ENCODE data around the gene ADM5. TPM values are rescaled to one million over a fixed set of nuclear protein-coding genes. Genes with fewer than 3 reads are reported as not detected.

Gene ADM5
- polyA plus RNA-seq, 4 donors: 0.74 to 2.1 (median 1.1) TPM

Other genes starting within 250 kb of the ADM5 start
- gene SLC17A7, start 248.1 kb upstream of the ADM5 start, polyA plus RNA-seq (ENCODE audit: insufficient read length in 4 of 4): 1 to 10 TPM in 1 of 4 donors, under 1 TPM in 3; 0.29 to 3.2 (median 0.56) TPM
- gene PIH1D1, start 237.8 kb upstream of the ADM5 start, polyA plus RNA-seq (ENCODE audit: insufficient read length in 4 of 4): 100 to 1,000 TPM in 1 of 4 donors, 10 to 100 TPM in 3; 52.5 to 104 (median 82.3) TPM
- gene ALDH16A1, start 236.4 kb upstream of the ADM5 start, polyA plus RNA-seq (ENCODE audit: insufficient read length in 4 of 4): 10 to 100 TPM; 12.2 to 32.1 (median 16.4) TPM
- gene FLT3LG, start 215.4 kb upstream of the ADM5 start, polyA plus RNA-seq (ENCODE audit: insufficient read length in 4 of 4): 1 to 10 TPM; 2.8 to 6.7 (median 4.5) TPM
- gene RPL13A, start 202.0 kb upstream of the ADM5 start, polyA plus RNA-seq (ENCODE audit: insufficient read length in 4 of 4): 1,000 to 10,000 TPM; 2,432 to 3,072 (median 2,712) TPM
- gene RPS11, start 193.2 kb upstream of the ADM5 start, polyA plus RNA-seq (ENCODE audit: insufficient read length in 4 of 4): 1,000 to 10,000 TPM; 2,592 to 2,856 (median 2,752) TPM
- gene FCGRT, start 176.9 kb upstream of the ADM5 start, polyA plus RNA-seq (ENCODE audit: insufficient read length in 4 of 4): 100 to 1,000 TPM; 214 to 302 (median 275) TPM
- gene RCN3, start 161.6 kb upstream of the ADM5 start, polyA plus RNA-seq (ENCODE audit: insufficient read length in 4 of 4): 100 to 1,000 TPM in 1 of 4 donors, 10 to 100 TPM in 3; 18.1 to 107 (median 23.4) TPM
- 10 to 100 TPM; 46.1 to 75.0 (median 57.6) TPM for gene NOSIP, start 109.0 kb upstream of the ADM5 start, polyA plus RNA-seq (ENCODE audit: insufficient read length in 4 of 4)
- gene PRRG2, start 108.3 kb upstream of the ADM5 start, polyA plus RNA-seq (ENCODE audit: insufficient read length in 4 of 4): 1 to 10 TPM in 3 of 4 donors, under 1 TPM in 1; 0.52 to 7.5 (median 6.4) TPM
- 10 to 100 TPM; 15.4 to 31.1 (median 20.3) TPM for gene PRR12, start 98.4 kb upstream of the ADM5 start, polyA plus RNA-seq (ENCODE audit: insufficient read length in 4 of 4)
- 10 to 100 TPM; 20.1 to 49.9 (median 26.6) TPM for gene RRAS, start 49.5 kb upstream of the ADM5 start, polyA plus RNA-seq (ENCODE audit: insufficient read length in 4 of 4)
- gene SCAF1, start 47.4 kb upstream of the ADM5 start, polyA plus RNA-seq (ENCODE audit: insufficient read length in 4 of 4): 10 to 100 TPM; 28.7 to 45.5 (median 31.3) TPM
- 10 to 100 TPM; 39.3 to 84.9 (median 47.1) TPM for gene IRF3, start 23.7 kb upstream of the ADM5 start, polyA plus RNA-seq (ENCODE audit: insufficient read length in 4 of 4)
- gene BCL2L12, start 23.7 kb upstream of the ADM5 start, polyA plus RNA-seq (ENCODE audit: insufficient read length in 4 of 4): 10 to 100 TPM; 20.6 to 36.1 (median 22.4) TPM
- gene PRMT1, start 12.3 kb upstream of the ADM5 start, polyA plus RNA-seq (ENCODE audit: insufficient read length in 4 of 4): 100 to 1,000 TPM; 161 to 255 (median 205) TPM
- 10 to 100 TPM; 10.9 to 22.8 (median 16.1) TPM for gene CPT1C, start 1.5 kb downstream of the ADM5 start, polyA plus RNA-seq (ENCODE audit: insufficient read length in 4 of 4)
- under 1 TPM in 3 of 4 donors, not detected in 1; 0.08 to 0.48 (median 0.09) TPM for gene TSKS, start 73.7 kb downstream of the ADM5 start, polyA plus RNA-seq (ENCODE audit: insufficient read length in 4 of 4)
- 10 to 100 TPM; 45.5 to 74.1 (median 62.0) TPM for gene AP2A1, start 77.4 kb downstream of the ADM5 start, polyA plus RNA-seq (ENCODE audit: insufficient read length in 4 of 4)
- gene FUZ, start 123.7 kb downstream of the ADM5 start, polyA plus RNA-seq (ENCODE audit: insufficient read length in 4 of 4): 10 to 100 TPM; 20.9 to 43.3 (median 35.5) TPM
- 10 to 100 TPM; 43.9 to 76.8 (median 64.9) TPM for gene MED25, start 128.7 kb downstream of the ADM5 start, polyA plus RNA-seq (ENCODE audit: insufficient read length in 4 of 4)
- gene PTOV1, start 161.6 kb downstream of the ADM5 start, polyA plus RNA-seq (ENCODE audit: insufficient read length in 4 of 4): 100 to 1,000 TPM; 218 to 399 (median 268) TPM
- gene PNKP, start 178.0 kb downstream of the ADM5 start, polyA plus RNA-seq (ENCODE audit: insufficient read length in 4 of 4): 10 to 100 TPM; 35.5 to 97.3 (median 48.8) TPM
- 10 to 100 TPM; 27.3 to 46.8 (median 32.0) TPM for gene AKT1S1, start 187.8 kb downstream of the ADM5 start, polyA plus RNA-seq (ENCODE audit: insufficient read length in 4 of 4)
- 10 to 100 TPM; 35.2 to 64.9 (median 43.0) TPM for gene TBC1D17, start 188.1 kb downstream of the ADM5 start, polyA plus RNA-seq (ENCODE audit: insufficient read length in 4 of 4)
- gene IL4I1, start 207.3 kb downstream of the ADM5 start, polyA plus RNA-seq (ENCODE audit: insufficient read length in 4 of 4): 1 to 10 TPM; 1.4 to 3.4 (median 2.0) TPM
- gene ATF5, start 239.6 kb downstream of the ADM5 start, polyA plus RNA-seq (ENCODE audit: insufficient read length in 4 of 4): 10 to 100 TPM; 17.8 to 26.2 (median 20.8) TPM
- gene NUP62, start 239.9 kb downstream of the ADM5 start, polyA plus RNA-seq (ENCODE audit: insufficient read length in 4 of 4): 10 to 100 TPM; 59.6 to 72.0 (median 61.1) TPM

Measured in left renal pelvis (tissue), 4 donors.